ENCODE measurements around the gene ADAM23. TPM values are rescaled to one million over a fixed set of nuclear protein-coding genes. Genes with fewer than 3 reads are reported as not detected.

Gene ADAM23
- total RNA-seq, 1 experiment from 2014 or later: 24.6 TPM

DNA sequence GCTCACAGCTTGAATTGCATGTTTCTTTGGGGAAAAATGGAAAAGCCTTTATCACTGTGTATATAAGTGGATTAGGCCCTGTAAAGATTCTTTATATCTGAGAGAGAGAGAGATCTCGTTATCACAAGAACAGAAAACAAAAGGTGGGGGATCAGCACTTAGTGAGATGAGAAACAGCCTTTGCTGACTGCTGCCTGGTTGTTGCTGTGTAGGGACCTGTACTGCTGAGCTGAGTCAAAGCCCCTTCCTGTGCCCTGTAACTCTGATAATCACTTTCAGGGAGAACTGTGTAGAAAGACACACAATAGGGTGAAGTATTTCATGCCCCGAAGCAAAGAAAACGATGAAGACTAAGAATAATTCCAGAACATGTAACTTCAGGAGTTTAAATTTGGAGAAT, 168.4 kb downstream of the ADAM23 start:
- POLR2A ChIA-PET: no interaction called here
- ATAC-seq (peak; percentile 58), DNase-seq (ENCODE audit: low spot score) (no peak)
- Mint-ChIP-seq H3K27me3 (ENCODE audit: low read depth) (no peaks in the 10 kb centered on the region), H3K9me3 (0 out of 2 replicates have a peak, but pooled peaks cover 3% of the 10 kb centered on the region), H3K4me1 (0 out of 2 replicates have a peak, but pooled peaks cover 4% of the 10 kb centered on the region), H3K36me3 (peaks cover 4% of the 10 kb centered on the region; the same call in 1 of the 2 replicates), H3K27ac (no peak overlapping the region; the same call in 1 of the 2 replicates), H3K4me3 (no peak overlapping the region)
- no peak for TF ChIP-seq CBFB (CRISPR knock-in tag; IDR thresholded peaks at IDR 0.05; ENCODE audit: low read depth)
- TF ChIP-seq, protein P1, sequence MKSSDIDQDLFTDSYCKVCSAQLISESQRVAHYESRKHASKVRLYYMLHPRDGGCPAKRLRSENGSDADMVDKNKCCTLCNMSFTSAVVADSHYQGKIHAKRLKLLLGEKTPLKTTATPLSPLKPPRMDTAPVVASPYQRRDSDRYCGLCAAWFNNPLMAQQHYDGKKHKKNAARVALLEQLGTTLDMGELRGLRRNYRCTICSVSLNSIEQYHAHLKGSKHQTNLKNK (CRISPR knock-in tag; IDR thresholded peaks at IDR 0.05): no peak
- TF ChIP-seq SOX15 (CRISPR knock-in tag; IDR thresholded peaks at IDR 0.05): no peak
- no peak for TF ChIP-seq ZNF532 (CRISPR knock-in tag; IDR thresholded peaks at IDR 0.05; ENCODE audit: borderline replicate concordance)
- no peak for TF ChIP-seq FOXJ3 (CRISPR knock-in tag; IDR thresholded peaks at IDR 0.05; ENCODE audit: borderline replicate concordance)
- no peak for TF ChIP-seq MAX (CRISPR knock-in tag; IDR thresholded peaks at IDR 0.05)
- no peak for TF ChIP-seq CREM (CRISPR knock-in tag; IDR thresholded peaks at IDR 0.05)
- TF ChIP-seq NR1H2 (CRISPR knock-in tag; IDR thresholded peaks at IDR 0.05): no peak
- no peak for TF ChIP-seq IRF2 (CRISPR knock-in tag; IDR thresholded peaks at IDR 0.05; ENCODE audit: borderline replicate concordance, low read depth)
- TF ChIP-seq TCF7 (CRISPR knock-in tag; IDR thresholded peaks at IDR 0.05; ENCODE audit: low read depth): no peak
- TF ChIP-seq CDX4 (CRISPR knock-in tag; IDR thresholded peaks at IDR 0.05; ENCODE audit: borderline replicate concordance): no peak
- TF ChIP-seq, protein P2, sequence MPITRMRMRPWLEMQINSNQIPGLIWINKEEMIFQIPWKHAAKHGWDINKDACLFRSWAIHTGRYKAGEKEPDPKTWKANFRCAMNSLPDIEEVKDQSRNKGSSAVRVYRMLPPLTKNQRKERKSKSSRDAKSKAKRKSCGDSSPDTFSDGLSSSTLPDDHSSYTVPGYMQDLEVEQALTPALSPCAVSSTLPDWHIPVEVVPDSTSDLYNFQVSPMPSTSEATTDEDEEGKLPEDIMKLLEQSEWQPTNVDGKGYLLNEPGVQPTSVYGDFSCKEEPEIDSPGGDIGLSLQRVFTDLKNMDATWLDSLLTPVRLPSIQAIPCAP (CRISPR knock-in tag; IDR thresholded peaks at IDR 0.05): no peak
- TF ChIP-seq ATF1 (CRISPR knock-in tag; IDR thresholded peaks at IDR 0.05): no peak
- no peak for TF ChIP-seq ZNF416 (CRISPR knock-in tag; IDR thresholded peaks at IDR 0.05)
- TF ChIP-seq, protein P3, sequence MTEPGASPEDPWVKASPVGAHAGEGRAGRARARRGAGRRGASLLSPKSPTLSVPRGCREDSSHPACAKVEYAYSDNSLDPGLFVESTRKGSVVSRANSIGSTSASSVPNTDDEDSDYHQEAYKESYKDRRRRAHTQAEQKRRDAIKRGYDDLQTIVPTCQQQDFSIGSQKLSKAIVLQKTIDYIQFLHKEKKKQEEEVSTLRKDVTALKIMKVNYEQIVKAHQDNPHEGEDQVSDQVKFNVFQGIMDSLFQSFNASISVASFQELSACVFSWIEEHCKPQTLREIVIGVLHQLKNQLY (CRISPR knock-in tag; IDR thresholded peaks at IDR 0.05): no peak
- TF ChIP-seq RELA (CRISPR knock-in tag; IDR thresholded peaks at IDR 0.05; ENCODE audit: borderline replicate concordance): no peak
- TF ChIP-seq, protein P4, sequence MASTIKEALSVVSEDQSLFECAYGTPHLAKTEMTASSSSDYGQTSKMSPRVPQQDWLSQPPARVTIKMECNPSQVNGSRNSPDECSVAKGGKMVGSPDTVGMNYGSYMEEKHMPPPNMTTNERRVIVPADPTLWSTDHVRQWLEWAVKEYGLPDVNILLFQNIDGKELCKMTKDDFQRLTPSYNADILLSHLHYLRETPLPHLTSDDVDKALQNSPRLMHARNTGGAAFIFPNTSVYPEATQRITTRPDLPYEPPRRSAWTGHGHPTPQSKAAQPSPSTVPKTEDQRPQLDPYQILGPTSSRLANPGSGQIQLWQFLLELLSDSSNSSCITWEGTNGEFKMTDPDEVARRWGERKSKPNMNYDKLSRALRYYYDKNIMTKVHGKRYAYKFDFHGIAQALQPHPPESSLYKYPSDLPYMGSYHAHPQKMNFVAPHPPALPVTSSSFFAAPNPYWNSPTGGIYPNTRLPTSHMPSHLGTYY (CRISPR knock-in tag; IDR thresholded peaks at IDR 0.05): no peak
- no peak for TF ChIP-seq ELF4 (CRISPR knock-in tag; IDR thresholded peaks at IDR 0.05; ENCODE audit: low read depth)
- TF ChIP-seq TP53 (CRISPR knock-in tag; IDR thresholded peaks at IDR 0.05): no peak
- no peak for TF ChIP-seq SMAD3 (CRISPR knock-in tag; IDR thresholded peaks at IDR 0.05; ENCODE audit: borderline replicate concordance)
- CTCF ChIA-PET: no interaction called here

Data from WTC11 (cell line).